ENCODE data around the gene MMP2.

The MMP2 gene

DNA sequence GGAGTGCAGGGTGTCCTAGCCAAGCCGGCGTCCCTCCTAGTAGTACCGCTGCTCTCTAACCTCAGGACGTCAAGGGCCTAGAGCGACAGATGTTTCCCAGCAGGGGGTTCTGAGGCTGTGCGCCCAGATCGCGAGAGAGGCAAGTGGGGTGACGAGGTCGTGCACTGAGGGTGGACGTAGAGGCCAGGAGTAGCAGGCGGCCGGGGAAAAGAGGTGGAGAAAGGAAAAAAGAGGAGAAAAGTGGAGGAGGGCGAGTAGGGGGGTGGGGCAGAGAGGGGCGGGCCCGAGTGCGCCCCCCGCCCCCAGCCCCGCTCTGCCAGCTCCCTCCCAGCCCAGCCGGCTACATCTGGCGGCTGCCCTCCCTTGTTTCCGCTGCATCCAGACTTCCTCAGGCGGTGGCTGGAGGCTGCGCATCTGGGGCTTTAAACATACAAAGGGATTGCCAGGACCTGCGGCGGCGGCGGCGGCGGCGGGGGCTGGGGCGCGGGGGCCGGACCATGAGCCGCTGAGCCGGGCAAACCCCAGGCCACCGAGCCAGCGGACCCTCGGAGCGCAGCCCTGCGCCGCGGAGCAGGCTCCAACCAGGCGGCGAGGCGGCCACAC, at the start of gene MMP2:
TSS of gene MMP2 (plus strand) at position 372 of the 603 bp plus-strand sequence. CDS start 282 bp downstream, outside the sequence.
- no peak for DNase-seq

DNA sequence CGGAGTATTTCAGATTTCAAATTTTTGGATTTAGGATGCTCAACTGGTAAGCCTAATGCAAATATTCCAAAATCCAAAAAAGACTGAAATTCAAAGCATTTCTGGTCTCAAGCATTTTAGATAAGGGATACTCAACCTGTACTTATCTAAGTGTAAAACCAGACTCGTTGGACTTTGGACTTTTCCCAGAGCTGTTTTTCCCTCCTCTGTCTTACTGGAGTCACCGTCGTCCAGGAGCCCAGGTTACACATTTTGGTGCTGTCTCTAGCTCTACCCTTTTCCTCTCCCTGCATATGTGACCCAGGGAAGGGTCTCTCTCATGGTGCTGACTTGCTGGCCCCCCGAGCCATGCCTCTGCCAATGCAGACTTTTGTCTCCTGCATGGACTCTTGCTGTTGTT, 46.0 kb upstream of the MMP2 start:
- no peak for DNase-seq

DNA sequence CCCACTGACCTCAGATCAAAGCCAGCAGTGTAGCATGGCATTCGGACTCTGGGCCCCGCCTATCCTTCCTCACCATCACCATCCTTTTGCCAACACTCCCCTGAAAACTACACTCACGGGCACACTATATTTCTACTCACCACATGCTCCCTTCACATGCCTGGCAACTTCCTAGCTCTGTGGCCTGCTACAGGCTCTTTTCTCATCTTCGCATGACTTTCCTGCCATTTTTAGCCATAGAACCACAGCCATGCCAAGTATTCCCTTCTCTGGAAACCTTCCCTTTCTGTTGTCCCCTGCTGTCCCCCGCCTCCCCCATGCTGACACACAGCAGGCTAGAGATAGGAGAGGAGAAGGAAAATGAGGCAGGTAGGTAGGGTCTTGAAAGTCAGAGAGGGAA, 45.5 kb upstream of the MMP2 start:
- DNase-seq = no peak

DNA sequence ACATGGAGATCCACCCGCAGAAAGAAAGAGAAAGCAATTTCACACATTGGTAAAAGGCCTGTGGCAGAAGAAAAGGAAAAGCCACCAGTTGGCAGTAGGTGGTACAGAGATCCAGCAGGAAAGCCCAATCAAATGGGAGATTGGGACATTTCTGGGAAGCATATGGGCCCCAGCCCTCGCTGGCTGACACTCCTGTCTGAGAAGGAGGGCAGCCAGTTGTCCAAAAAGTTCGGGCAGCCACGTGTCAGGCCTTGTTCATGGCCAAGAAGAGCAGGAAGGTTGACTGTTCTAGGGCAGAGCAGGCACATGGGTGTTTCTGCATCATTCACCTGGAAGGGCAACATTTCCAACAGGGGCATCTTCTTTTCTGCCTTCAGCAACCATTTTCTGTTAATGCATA, 45.0 kb upstream of the MMP2 start:
- no peak for DNase-seq

DNA sequence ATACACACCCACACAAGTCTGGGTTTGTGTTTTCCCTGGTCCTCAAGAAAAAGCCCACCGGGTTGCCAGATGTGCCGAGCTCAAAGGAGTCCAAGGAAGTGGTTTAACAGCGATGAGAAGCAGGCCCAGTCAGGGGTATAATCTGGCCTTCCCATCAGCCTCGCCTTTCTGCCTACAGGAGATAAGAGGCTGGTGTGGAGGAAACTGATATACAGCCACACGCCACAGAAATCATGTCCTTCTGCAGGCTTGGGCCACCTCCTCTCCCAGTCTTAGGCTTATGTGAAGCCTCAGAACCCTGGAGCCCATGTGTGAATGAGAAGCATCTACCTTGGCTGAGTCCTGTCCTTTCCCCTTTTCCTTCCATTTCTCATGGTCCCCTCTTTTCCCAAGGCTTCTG, 43.6 kb upstream of the MMP2 start:
- no peak for DNase-seq

DNA sequence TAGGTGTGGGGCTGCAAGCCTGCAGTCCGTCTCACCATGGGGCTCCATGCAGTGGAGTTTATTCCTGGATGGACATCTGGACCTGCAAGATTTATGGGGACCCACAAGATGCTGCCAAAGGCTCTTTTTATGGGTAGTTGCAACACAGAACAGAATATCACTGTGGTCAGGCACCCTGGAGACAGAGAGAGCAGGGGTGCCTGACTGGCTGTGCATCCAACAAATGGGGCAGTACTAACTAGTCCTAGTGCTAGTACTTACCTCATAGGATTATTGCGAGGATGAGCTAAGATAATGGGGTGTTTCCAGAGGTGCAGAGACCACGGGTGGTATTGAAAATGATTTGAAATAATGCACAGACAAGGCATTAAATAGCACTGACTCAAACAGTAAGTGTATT, 42.4 kb upstream of the MMP2 start:
- DNase-seq = no peak

DNA sequence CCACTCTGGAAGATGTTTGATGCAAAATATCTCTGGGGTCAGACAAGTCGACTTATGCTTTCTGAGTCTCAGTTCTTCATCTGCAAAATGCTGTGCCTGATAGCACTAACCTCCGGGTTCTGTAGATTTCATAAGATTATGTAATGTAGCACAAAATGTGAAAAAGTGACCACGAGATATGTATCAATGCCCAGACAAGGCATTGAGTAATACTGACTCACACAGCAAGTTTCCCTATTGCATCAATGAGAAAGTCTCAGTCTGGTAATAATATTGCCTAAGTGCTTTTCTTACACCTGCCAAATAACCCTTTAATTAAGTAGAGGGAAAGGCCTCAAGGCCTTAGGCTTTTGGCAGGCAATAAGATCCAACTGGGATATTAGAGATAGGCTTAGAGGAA, 41.4 kb upstream of the MMP2 start:
- no peak for DNase-seq

DNA sequence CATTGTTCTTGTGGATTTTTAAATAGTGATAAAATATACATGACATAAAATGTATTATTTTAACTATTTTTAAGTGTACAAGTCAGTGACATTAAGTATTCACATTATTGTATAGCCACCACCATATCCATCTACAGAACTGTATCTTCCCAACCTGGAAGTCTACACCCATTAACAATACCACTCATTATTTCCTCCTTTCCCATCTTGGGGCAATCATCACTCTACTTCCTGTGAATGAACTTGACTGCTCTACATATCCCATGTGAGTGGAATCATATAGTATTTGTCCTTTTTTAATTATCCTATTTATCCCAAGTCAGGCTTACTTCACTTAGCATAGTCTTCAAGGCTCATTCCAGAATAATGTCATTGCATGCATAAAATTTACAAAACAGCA, 40.7 kb upstream of the MMP2 start:
- no peak for DNase-seq

DNA sequence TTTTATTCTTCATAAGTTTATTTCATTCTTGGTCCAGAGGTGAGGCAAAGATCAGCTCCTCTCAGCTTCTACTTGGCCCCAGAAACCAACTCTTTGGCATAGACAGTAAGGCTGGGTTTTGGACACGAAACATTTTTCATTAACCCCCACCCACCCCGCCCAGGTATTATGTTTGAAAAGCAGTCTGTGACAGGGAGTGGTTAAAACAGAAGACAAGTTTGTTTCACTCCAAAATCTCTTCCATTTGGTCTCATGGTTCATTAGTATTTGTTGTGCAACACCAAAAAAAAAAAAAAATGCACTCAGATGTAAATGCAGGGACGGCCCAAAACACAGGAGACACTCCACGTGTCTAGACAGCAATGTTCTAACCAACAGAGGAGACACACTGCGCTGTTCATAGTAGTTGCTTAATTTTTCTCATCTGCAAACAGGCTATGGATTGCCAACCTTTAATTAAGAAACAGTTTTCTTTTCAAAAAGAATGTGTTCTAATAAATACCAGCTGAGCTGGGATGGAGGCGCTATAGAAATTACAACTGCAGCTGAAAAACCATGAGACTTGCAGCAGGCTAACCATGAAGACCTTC, 39.8 kb upstream of the MMP2 start:
- DNase-seq = no peak

DNA sequence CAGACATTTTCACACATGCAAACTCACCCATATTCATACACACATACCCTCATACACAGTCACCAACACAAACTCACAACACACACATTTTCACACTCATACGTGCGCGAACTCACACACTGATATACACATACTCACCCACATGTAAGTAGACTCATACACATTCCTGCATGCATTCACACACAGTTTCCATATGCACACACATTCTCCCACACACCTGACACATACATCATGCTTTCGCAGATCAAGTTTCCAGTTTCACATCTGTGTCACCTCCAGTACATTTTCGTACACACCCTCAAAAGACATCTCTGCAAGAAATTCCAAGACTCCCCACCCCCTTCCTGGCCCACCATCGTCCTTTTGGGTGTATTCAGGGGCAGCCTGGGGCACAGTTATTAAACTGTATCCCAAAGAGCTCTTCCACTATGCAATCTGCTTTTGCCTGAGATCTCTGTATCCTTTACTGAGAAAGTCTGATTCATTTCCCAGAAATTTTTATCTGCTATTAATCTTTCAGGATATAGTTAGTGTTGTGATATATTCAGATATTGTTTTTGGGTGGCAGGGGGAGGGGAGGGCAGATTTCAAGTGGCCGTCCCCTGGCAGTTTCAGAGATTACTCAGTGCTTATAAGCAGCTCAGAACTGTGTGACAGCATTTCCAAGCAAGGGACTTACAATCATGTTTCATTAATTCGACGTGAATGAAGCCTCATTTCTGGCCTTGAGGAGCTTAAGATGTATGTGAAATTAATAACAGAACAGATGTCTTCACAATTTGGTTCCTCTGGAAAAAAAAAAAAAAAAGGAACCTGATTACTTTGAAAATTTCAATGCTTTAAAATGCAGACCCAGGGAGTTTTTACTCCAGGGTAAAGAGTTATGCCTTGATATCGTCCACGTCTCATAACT, 35.3 kb upstream of the MMP2 start:
- no peak for DNase-seq

DNA sequence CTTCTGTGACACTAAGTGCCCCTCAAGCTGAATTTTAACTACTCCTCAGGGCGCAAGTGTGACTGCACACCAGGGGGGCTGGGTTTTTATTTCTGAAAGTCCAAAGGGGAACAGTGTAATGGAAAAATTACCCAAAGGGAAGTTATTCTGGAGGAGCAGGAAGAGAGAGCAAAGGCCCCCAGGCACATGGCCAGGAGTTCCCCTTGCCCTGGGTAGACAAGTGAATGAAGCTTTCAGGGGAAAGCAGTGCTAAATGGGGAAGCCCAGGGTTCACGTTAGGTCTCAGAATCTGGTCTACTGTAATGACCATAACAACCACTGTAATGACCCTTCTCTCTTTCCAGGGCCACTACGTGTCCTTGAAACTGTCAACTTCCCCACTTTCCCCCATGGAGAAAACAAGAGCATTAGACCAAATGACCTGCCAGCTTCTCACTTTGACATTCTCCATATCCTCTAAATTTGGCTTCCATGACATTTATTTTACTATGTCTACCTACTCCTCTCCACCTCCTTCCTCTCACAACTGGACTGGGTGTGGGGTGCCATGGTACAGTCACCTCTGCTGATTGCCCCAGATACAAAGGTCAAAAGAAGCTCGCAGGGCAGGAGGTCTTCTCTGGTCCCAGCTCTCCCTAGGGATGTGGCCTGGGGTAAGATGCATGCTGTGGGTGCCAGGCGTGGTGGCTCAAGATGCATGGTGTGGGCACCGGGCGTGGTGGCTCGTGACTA, 34.1 kb upstream of the MMP2 start:
- no peak for DNase-seq

DNA sequence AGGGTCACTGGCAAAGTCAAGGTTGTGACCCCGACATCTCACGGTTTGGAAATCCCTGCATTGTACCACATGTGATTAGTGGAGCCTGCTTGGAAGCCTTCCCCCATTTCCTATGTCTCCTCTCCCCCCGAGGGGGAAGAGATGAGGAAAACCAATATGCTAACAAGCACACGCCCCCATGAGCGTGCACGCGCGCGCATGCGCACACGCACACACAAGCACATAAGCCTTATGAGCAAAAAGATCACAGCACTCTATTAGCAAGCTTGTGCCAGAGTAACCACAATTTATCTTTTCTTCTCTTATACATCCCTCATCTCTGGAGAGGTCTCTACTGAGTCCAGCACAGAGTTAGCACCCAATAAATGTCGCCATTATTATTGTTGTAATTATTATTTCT, 31.8 kb upstream of the MMP2 start:
- DNase-seq = no peak

DNA sequence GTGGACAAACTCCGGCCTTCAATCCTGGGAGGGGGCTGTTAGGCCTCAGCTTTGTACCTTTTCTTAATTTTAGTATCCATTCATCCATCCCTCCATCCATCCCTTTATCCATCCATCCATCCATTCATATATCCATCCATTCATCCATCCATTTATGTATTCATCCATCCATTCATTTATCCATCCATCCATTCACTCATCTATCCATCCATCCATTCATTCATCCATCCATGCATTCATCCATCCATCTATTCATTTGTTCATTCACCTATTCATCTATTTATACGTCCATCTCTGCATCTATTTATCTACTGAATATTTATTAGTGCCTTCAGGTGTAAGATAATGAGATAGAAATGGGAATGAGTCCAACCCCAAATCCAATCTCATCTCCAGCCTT, 26.0 kb upstream of the MMP2 start:
- DNase-seq = no peak

DNA sequence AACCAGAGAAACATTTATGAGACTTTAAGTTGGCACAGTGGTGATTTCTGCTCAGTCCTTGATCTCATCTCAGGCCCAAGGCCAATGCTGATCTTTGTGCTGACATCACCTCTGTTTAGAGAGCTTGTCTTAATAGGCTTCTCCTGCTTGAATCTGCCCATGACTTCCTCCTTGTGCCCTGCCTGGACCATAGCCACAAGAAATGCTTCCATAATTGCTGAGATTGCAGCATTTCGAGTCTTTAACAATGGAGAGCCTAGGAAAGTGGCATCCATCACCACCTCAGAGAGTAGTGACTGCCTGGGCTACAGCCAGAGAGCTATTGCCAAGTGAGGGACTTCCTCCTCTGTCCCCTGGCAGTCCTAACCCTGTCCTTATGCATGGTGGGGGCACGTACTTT, 25.1 kb upstream of the MMP2 start:
- DNase-seq = no peak

DNA sequence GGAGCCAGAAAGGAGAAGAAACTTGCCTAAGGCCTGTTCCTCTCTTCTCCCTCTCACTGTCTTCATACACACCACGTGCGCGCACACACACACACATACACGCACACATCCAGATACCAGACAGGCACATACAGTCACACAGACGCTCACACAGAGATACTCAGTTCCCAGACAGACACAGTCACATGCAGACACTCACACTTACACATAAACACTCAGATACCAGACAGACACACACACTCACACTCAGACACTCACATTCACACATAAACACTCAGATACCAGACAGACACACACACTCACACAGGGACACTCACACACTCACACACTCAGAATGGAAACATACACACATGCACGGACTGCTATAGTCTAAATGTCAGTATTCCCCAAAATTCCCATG, 24.1 kb upstream of the MMP2 start:
- no peak for DNase-seq

DNA sequence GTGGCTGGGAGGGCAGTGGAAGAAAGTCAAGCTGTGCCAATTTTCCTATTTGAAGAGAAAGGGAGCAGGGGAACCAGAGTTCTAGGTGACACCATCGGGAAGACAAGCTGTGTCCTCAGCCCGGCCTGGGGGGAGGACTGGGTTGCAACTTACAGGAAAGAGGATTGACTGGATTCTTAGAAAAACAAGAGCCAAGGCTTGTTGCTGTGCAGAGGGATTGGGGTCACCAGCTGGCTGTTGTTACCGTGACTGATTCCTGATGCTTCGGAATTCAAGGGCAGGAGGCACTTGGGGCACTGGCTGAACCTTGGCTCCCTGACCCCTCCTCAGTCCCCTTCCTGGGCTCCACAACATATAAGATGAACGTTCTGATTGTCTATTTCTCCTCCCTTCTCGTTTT, 16.8 kb upstream of the MMP2 start:
- DNase-seq = no peak

DNA sequence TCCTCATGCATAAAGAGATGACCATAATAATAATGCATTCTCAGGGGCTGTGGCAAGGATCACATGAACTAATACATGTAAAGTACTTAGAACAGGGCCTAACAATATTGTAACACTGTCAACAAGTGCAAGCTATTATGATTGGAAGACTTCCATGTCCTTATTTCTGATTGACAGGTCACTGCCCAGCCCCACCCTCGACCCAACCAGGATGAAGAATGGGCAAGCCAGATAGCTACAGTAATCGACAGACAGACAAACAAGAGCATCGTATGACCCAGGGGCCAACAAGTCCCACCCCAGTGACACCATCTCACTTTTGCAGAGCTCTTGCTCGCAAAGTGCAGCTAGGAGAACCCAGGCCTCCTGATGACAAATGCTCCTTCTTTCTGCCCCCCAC, 14.6 kb upstream of the MMP2 start:
- DNase-seq = no peak

DNA sequence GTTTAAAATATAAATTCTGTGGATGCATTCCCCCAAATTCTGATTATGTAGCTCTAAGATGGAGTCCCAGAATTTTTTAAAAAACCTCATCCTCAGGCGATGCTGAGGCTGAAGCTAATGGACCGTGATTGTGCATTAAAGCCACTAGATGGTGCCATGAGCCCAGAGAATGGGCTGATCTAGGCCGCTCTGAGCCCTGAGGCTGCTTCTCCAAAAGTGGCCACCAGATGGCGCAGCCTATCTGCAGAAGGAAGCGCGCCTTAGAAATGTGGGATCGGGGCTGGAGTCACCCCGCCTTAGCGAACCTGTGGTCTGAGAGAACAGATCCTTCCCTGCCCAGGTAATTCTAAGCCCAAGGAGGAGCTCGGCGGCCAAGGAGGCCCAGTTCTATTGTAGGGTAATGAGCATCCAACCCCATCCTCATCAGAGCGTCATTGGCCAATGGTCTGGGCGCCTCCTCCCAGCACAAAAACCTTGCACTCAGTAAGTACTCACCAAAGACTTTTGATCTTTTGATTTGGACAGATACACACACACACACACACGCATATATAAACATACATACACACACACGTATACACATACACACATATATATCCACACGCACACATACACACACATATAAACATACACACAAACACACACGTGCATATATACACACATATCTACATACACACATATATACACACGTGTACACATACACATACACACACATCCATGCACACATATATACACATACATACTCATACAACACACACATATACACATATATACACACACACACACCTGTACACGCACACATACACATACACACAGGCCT, 13.7 kb upstream of the MMP2 start:
- DNase-seq = peak; percentile 71

DNA sequence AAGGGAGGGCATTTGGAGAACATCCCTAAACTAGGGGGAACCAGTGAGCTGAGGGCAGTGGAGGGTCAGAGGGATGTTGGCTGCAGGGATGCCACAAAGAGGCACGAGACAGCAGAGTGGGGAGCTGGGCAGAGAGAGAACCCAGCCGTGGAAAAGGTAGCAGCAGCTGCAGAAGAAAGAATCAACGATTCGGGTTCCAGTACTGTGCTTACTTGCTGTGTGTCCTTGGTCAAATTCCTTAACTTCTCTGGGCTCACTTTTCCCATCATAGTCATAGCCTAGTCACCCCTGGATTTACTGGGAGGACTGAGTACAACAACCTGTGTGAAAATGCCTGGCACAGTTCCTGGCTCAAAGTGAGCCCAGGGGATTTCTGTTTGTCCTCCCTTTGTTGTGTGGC, 12.8 kb upstream of the MMP2 start:
- DNase-seq = no peak

DNA sequence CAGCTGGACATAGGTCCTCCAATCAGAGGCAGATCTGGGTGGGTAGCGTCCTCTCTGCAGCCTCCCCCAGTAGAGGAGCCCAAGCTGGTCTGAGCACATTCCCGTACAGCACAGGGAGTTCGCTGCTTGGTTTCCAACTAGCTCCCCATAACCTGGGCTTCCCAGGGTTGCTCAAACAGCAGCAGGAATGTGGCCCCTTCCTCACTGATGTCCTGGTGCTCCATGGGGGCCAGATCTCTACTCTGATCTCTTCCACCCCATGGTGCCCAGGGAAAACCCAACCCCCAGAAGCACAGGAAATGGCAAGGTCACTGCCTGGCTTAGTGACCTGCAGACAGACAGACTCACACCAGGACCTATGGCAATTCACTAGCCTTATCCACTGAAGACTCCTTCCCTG, 11.1 kb upstream of the MMP2 start:
- DNase-seq = no peak

DNA sequence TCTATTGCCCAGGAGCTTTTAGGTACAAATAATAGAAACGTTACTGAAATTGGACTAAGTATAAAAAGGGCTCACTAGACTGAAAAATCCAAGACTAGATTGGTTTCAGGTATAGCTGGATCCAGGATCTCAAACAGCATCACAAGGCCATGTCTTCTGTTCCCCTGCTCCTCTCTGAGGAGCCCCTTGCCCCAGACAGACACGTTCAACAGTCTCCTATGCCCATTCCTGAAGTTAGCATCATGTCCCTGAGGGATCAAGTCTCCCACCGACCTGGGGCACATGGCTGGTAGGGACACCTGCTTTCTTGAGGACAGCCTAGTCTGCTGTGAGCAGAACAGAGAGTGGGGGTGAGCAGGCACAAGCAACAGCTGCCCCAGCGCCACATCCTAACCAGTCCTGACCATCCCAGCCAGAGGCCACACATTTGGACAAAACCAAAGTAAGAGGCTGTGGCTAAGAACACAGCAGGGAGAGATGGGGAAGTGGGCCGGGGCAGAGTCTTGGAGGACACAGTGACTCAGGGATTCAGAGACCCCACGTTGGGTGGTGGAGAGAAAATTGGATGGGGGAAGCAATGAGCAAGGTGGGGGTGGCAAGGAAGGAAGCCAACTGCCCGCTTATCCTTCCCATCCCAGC, 10.5 kb upstream of the MMP2 start:
- DNase-seq = no peak
